ENCODE measurements around the gene CARM1.

- TF ChIP-seq, protein P1, sequence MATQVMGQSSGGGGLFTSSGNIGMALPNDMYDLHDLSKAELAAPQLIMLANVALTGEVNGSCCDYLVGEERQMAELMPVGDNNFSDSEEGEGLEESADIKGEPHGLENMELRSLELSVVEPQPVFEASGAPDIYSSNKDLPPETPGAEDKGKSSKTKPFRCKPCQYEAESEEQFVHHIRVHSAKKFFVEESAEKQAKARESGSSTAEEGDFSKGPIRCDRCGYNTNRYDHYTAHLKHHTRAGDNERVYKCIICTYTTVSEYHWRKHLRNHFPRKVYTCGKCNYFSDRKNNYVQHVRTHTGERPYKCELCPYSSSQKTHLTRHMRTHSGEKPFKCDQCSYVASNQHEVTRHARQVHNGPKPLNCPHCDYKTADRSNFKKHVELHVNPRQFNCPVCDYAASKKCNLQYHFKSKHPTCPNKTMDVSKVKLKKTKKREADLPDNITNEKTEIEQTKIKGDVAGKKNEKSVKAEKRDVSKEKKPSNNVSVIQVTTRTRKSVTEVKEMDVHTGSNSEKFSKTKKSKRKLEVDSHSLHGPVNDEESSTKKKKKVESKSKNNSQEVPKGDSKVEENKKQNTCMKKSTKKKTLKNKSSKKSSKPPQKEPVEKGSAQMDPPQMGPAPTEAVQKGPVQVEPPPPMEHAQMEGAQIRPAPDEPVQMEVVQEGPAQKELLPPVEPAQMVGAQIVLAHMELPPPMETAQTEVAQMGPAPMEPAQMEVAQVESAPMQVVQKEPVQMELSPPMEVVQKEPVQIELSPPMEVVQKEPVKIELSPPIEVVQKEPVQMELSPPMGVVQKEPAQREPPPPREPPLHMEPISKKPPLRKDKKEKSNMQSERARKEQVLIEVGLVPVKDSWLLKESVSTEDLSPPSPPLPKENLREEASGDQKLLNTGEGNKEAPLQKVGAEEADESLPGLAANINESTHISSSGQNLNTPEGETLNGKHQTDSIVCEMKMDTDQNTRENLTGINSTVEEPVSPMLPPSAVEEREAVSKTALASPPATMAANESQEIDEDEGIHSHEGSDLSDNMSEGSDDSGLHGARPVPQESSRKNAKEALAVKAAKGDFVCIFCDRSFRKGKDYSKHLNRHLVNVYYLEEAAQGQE (IDR thresholded peaks at IDR 0.05; ENCODE audit: unreplicated experiment) = no peak
- TF ChIP-seq EZH2 (IDR thresholded peaks at IDR 0.05; ENCODE audit: low read depth, unreplicated experiment) = no peak
- TF ChIP-seq, protein P2, sequence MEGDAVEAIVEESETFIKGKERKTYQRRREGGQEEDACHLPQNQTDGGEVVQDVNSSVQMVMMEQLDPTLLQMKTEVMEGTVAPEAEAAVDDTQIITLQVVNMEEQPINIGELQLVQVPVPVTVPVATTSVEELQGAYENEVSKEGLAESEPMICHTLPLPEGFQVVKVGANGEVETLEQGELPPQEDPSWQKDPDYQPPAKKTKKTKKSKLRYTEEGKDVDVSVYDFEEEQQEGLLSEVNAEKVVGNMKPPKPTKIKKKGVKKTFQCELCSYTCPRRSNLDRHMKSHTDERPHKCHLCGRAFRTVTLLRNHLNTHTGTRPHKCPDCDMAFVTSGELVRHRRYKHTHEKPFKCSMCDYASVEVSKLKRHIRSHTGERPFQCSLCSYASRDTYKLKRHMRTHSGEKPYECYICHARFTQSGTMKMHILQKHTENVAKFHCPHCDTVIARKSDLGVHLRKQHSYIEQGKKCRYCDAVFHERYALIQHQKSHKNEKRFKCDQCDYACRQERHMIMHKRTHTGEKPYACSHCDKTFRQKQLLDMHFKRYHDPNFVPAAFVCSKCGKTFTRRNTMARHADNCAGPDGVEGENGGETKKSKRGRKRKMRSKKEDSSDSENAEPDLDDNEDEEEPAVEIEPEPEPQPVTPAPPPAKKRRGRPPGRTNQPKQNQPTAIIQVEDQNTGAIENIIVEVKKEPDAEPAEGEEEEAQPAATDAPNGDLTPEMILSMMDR (conservative IDR thresholded peaks at IDR 0.05; ENCODE audit: low read depth in 2 of 2) = no peak
- no peak for TF ChIP-seq POLR2AphosphoS5 (IDR thresholded peaks at IDR 0.05; ENCODE audit: low read depth)
- no peak for TF ChIP-seq EZH2phosphoT487 (IDR thresholded peaks at IDR 0.05; ENCODE audit: unreplicated experiment)
- TF ChIP-seq, protein P3, sequence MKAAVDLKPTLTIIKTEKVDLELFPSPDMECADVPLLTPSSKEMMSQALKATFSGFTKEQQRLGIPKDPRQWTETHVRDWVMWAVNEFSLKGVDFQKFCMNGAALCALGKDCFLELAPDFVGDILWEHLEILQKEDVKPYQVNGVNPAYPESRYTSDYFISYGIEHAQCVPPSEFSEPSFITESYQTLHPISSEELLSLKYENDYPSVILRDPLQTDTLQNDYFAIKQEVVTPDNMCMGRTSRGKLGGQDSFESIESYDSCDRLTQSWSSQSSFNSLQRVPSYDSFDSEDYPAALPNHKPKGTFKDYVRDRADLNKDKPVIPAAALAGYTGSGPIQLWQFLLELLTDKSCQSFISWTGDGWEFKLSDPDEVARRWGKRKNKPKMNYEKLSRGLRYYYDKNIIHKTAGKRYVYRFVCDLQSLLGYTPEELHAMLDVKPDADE (IDR thresholded peaks at IDR 0.05) = no peak
- TF ChIP-seq JUNB (IDR thresholded peaks at IDR 0.05; ENCODE audit: unreplicated experiment) = no peak
- no peak for TF ChIP-seq NANOG (IDR thresholded peaks at IDR 0.05; ENCODE audit: borderline replicate concordance)
- TF ChIP-seq CREB1 (CRISPR knock-in tag; IDR thresholded peaks at IDR 0.05; ENCODE audit: low read depth) = no peak
- TF ChIP-seq ZNF331 (CRISPR knock-in tag; IDR thresholded peaks at IDR 0.05; ENCODE audit: low read depth) = no peak
- TF ChIP-seq ZNF462 (CRISPR knock-in tag; IDR thresholded peaks at IDR 0.05) = no peak
- no peak for TF ChIP-seq STAT1 (IDR thresholded peaks at IDR 0.05; ENCODE audit: unreplicated experiment)
- no peak for TF ChIP-seq ZNF114 (CRISPR knock-in tag; IDR thresholded peaks at IDR 0.05)
These were observed 24.7 kb upstream of the CARM1 start for GRCh38 chr19:10846500-10847202.
